ENCODE data around the gene CHI3L2. TPM values are rescaled to one million over a fixed set of nuclear protein-coding genes. Genes with fewer than 3 reads are reported as not detected.

CHI3L2 gene
- total RNA-seq, 1 donor from 2014 or later = 1.6 TPM

- DNase-seq (ENCODE audit: low read depth) = no peak
Measured at GRCh38 chr1:111251570-111251969, 24.1 kb downstream of the CHI3L2 start.

GRCh38 chr1:111252786-111253185 lies 25.3 kb downstream of the CHI3L2 start:
- DNase-seq (ENCODE audit: low read depth) = peak; percentile 51

- DNase-seq (ENCODE audit: low read depth) = no peak
Measured at GRCh38 chr1:111253876-111254275, 26.4 kb downstream of the CHI3L2 start.

GRCh38 chr1:111256988-111257658 lies 29.6 kb downstream of the CHI3L2 start:
- DNase-seq (ENCODE audit: low read depth) = no peak

GRCh38 chr1:111267801-111268508 lies 40.4 kb downstream of the CHI3L2 start:
- no peak for DNase-seq (ENCODE audit: low read depth)

- no peak for DNase-seq (ENCODE audit: low read depth)
Measured at GRCh38 chr1:111269825-111270406, 42.4 kb downstream of the CHI3L2 start.

- DNase-seq (ENCODE audit: low read depth) = no peak
Measured at GRCh38 chr1:111270771-111271463, 43.4 kb downstream of the CHI3L2 start.

GRCh38 chr1:111271464-111271801 lies 43.9 kb downstream of the CHI3L2 start:
- no peak for DNase-seq (ENCODE audit: low read depth)

- DNase-seq (ENCODE audit: low read depth) = no peak
Measured at GRCh38 chr1:111272081-111272480, 44.6 kb downstream of the CHI3L2 start.

GRCh38 chr1:111274653-111275052 lies 47.1 kb downstream of the CHI3L2 start:
- no peak for DNase-seq (ENCODE audit: low read depth)

GRCh38 chr1:111275079-111275478 lies 47.6 kb downstream of the CHI3L2 start:
- peak; percentile 50 for DNase-seq (ENCODE audit: low read depth)

- no peak for DNase-seq (ENCODE audit: low read depth)
Measured at GRCh38 chr1:111275780-111276433, 48.4 kb downstream of the CHI3L2 start.

GRCh38 chr1:111279144-111279543 lies 51.6 kb downstream of the CHI3L2 start:
- DNase-seq (ENCODE audit: low read depth) = no peak

- no peak for DNase-seq (ENCODE audit: low read depth)
Measured at GRCh38 chr1:111280267-111280666, 52.8 kb downstream of the CHI3L2 start.

GRCh38 chr1:111281411-111281810 lies 53.9 kb downstream of the CHI3L2 start:
- DNase-seq (ENCODE audit: low read depth) = peak; percentile 15

GRCh38 chr1:111283838-111284237 lies 56.3 kb downstream of the CHI3L2 start:
- DNase-seq (ENCODE audit: low read depth) = peak; percentile 4

- no peak for DNase-seq (ENCODE audit: low read depth)
Measured at GRCh38 chr1:111285879-111286278, 58.4 kb downstream of the CHI3L2 start.

- peak; percentile 23 for DNase-seq (ENCODE audit: low read depth)
Measured at GRCh38 chr1:111286912-111287311, 59.4 kb downstream of the CHI3L2 start.

GRCh38 chr1:111289371-111289770 lies 61.9 kb downstream of the CHI3L2 start:
- DNase-seq (ENCODE audit: low read depth) = no peak

GRCh38 chr1:111290104-111290503 lies 62.6 kb downstream of the CHI3L2 start:
- no peak for DNase-seq (ENCODE audit: low read depth)

- peak; percentile 46 for DNase-seq (ENCODE audit: low read depth)
Measured at GRCh38 chr1:111290630-111291029, 63.1 kb downstream of the CHI3L2 start, which contains the start of gene CHIA. Gene CHIA (plus strand): TSS chr1:111290851. CDS start chr1:111310468, 19,617 bp downstream.
